GM19043 (cell line): ENCODE measurements around the gene SIRPG.
"Not testable (repeated sequence)": the region's sequence is repeated elsewhere in the genome, so short reads cannot be mapped to it uniquely, and the experiment has no call there.

ENCODE experiments used
- ATAC-seq: cut with Tn5 transposase; IDR thresholded peaks from one replicate; pipeline ENCODE4 v1.9.1; 2021; ENCODE audit warnings: low read depth; ENCODE audit not compliant: unreplicated experiment

Gene SIRPG

GRCh38 chr20:1657556-1658334, at the start of gene SIRPG:
Gene SIRPG, minus strand, starts transcription at chr20:1657779. Its CDS starts 65 bp downstream, at chr20:1657714.
- ATAC-seq, result no peak

GRCh38 chr20:1706887-1707286, 49.3 kb upstream of the SIRPG start:
- not testable (repeated sequence) for ATAC-seq

GRCh38 chr20:1706079-1706478, 48.5 kb upstream of the SIRPG start:
- no peak for ATAC-seq

- no peak for ATAC-seq
Observed at GRCh38 chr20:1702855-1703254, 45.3 kb upstream of the SIRPG start.

GRCh38 chr20:1702328-1702727, 44.7 kb upstream of the SIRPG start:
- ATAC-seq, result no peak

- no peak for ATAC-seq
Observed at GRCh38 chr20:1700990-1701389, 43.4 kb upstream of the SIRPG start.

- ATAC-seq, result no peak
Observed at GRCh38 chr20:1697592-1697991, 40.0 kb upstream of the SIRPG start.

GRCh38 chr20:1696521-1697209, 39.1 kb upstream of the SIRPG start:
- no peak for ATAC-seq

GRCh38 chr20:1694672-1695071, 37.1 kb upstream of the SIRPG start:
- ATAC-seq, result no peak

- no peak for ATAC-seq
Observed at GRCh38 chr20:1693427-1693826, 35.8 kb upstream of the SIRPG start.

GRCh38 chr20:1689721-1690120, 32.1 kb upstream of the SIRPG start:
- no peak for ATAC-seq

GRCh38 chr20:1688886-1689538, 31.4 kb upstream of the SIRPG start:
- no peak for ATAC-seq

GRCh38 chr20:1687053-1687452, 29.5 kb upstream of the SIRPG start:
- ATAC-seq, result no peak

GRCh38 chr20:1686151-1686748, 28.7 kb upstream of the SIRPG start:
- ATAC-seq, result no peak

GRCh38 chr20:1685304-1686052, 27.9 kb upstream of the SIRPG start:
- ATAC-seq, result no peak

GRCh38 chr20:1684872-1685271, 27.3 kb upstream of the SIRPG start:
- no peak for ATAC-seq

GRCh38 chr20:1676650-1677049, 19.1 kb upstream of the SIRPG start:
- no peak for ATAC-seq

- no peak for ATAC-seq
Observed at GRCh38 chr20:1674990-1675780, 17.6 kb upstream of the SIRPG start.

GRCh38 chr20:1674361-1674760, 16.8 kb upstream of the SIRPG start:
- ATAC-seq, result no peak

- no peak for ATAC-seq
Observed at GRCh38 chr20:1673424-1673823, 15.8 kb upstream of the SIRPG start.
